NCI-H2107 treated with DMSO at 0.1 percent for 48 hours (cell line): ENCODE data around the gene C1orf50.

Source experiments
- DNase-seq: peaks from one replicate; lab custom pipeline; 2025; ENCODE audit not compliant: unreplicated experiment; lab: John Stamatoyannopoulos, UW

C1orf50 gene

DNA sequence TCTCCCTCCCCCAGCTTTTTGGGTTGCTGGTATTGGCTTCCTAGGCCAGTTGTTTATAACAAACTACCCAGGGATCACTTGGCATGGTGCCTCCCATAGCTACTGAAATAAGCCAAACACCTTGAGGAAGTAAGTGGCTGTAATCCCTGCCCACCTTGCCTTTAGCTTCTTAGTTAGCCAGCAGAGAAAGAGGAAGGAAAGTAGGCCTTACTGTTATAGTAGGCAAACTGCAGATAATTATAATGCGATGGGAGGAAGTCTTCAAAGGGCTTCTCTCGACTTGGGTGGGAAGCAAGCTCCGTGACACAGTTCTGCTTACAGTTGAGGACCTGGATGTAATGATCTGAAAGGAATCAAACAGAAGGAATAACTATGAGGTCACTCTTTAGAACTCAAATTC, 8.4 kb upstream of the C1orf50 start:
- no peak for DNase-seq

DNA sequence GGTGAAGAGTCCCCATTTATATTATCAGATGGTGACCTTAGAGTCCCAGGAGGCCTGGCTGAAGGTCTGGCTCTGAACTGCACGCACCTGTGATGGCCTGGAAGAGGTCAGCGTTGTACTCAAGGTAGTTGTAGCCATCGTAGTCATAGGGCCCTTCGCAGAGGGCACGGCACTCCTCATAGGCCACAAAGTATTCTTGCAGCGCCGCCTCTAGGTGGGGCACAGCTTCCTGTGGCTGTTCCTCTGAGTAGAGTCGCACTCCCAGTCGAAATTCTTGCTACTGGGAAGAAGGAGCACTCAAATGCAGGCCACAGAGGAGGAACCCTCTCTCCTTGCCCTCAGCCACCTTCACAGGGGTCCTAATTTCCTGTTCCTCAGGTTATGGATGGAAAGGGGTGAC, 7.9 kb upstream of the C1orf50 start:
- no peak for DNase-seq

DNA sequence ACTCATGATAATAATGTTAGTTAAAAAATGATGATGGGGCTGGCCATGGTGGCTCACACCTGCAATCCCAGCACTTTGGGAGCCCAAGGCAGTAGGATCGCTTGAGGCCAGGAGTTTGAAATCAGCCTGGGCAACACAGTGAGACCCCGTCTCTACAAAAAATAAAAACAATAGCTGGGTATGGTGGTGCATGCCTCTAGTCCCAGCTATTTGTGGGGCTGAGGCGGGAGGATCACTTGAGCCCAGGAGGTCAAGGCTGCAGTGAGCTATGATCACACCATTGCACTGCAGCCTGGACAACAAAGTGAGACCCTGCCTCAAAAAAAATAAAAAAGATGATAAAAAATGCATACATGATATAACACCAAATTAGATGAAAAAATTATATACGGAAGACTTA, 5.5 kb upstream of the C1orf50 start:
- DNase-seq = no peak

DNA sequence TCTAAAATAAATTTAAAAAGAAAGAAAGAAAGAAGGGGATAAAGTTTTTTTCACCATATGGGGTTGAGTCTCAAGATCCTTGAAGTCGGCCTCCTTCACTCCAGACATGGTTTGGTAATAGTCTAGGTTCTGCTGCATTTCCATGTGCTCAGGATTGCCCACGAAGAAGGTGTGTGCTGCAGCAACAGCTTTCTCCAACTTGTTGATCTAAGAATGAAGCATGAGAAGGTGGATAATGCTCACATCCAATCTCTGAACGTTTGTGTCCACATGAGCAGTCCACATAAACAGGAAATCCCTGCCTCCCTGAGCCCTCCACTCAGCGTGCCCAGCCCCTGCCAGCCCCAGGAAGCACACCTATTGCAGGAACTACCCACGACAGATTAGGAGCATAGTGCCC, 4.8 kb upstream of the C1orf50 start:
- no peak for DNase-seq

DNA sequence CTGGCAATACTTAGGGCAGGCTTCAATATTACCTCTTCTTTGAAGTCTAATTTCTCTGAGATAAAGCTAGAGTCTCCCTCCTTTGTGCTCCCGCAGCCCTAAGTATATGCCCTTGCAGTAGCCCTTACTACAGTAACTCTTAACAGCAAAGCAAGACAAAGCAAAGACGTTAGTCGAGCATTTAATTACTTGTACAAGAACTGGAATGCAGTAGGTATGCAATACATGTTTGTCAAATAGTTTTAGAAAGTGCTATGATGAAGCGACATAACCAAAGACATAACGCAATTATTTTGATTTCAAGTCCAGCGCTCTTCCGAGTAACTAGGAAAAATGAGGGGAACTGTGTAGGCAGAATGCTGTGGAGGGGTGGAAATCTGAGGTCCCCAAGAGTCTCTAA, 1.8 kb upstream of the C1orf50 start:
- no peak for DNase-seq

DNA sequence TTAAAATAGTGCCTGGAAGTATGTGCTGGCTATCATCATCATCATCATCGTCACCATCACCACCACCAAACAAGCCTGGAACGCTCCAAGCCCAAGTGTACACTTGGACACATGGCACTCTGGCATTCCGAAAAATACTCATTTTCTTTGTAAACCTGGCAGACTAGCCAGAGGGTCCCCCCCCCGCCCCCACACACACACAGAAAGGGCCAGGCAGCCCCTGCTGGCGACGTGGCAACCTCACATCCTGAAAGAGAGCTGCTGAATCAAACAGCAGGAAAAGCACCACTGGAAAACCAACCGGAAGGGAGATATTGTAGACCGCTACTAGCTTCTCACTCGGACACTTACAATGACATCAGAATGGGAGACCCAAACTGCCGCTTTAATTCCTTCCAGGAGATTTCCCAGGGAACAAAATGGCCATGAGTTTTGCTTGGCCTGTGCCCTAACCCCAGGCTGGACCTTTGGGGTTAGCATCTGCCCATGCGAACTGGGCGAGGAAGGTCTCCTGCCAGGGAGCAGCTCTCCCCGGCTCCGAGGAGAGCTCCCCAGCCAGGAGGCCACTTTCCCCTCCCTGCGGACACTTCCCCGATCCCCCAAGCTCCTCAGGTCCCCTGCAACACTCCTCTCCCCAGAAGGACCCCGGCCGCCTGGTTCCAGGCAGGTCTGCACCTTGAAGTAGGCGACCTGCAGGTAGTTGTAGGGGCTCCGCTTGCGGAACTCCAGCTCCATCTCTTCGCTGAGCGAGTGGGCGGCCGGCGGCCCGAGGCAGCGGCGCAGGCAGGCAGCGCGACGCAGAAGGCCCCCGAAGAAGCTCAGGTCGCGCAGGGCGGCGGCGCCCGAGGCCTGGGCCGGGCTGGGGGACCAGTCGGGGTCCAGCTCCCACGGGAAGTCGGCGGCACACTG, 963 bp upstream of the C1orf50 start:
- peak; percentile 61 for DNase-seq

DNA sequence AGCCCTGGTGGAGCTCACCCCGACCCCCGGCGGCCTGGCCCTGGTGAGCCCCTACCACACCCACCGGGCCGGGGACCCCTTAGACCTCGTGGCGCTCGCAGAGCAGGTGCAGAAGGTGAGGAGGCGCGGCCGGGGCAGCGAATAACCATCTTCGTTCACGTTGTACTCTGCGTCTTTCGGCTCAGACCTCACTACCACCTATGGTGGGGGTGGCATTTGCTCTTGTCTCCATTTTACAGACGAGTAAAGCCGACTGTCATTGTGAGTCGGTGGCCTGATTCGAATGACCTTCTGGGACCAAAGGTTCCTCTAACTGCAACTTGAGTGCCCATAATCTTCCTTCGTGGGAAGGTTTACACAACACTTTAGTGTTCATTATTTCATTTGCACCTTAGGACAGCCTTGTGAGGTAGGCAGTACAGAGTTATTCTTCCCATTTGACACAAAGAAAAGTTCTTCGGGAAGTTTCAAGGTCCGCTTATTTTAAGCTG, 506 bp downstream of the C1orf50 start:
- DNase-seq = no peak

DNA sequence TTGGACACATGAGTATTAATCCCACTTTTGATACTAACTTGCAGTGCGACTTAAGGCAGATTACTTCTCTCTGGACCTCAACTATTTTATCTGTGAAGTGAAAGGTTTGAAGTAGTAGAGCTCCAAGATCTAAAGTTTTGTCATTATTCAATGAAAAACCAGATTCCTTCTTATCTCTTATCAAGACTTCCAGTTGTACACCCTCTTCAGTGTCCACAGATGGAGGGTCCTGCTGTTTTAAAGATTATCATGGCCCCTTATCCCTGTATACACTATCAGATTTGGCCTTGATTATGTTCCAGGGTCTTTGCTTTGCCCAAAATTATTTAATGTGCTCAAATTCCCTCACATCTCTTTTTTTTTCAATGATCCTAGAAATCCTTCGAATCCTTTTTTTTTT, 1.1 kb downstream of the C1orf50 start:
- DNase-seq = no peak

DNA sequence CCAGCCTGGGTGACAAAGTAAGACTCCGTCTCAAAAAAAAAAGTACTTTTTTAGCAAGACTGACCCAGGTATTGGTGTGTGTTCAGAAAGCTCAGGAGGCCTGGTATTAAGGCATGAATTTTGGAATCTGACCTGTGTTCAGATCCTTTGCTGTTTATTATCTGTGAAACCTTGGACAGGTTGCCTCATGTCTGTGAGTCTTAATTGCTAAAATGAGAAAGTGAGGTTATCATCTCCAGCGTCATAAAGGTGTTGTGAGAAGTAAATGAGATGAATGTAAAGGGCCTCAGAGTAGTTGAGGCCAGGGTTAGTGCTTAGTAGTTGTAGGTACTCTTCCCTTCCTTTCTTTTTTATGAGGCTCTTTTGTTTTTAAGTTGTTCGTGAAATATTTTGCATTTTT, 2.8 kb downstream of the C1orf50 start:
- no peak for DNase-seq

DNA sequence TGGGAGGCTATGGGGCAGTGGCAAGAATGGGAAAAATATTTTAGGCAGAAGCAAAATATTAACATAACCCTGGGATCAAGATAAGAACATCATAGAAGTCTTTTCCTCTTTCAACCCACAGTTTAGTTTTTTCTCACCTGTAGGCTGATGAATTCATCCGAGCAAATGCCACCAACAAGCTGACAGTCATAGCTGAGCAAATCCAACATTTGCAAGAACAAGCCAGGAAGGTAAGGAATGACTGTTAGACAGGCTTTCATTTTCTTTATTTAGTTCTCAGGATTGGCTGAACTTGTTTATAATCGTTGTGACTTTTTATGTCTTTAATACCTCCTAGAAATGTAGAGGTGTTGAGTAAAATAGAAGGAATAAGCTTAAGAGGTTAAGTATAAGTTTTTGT, 6.4 kb downstream of the C1orf50 start:
- no peak for DNase-seq

DNA sequence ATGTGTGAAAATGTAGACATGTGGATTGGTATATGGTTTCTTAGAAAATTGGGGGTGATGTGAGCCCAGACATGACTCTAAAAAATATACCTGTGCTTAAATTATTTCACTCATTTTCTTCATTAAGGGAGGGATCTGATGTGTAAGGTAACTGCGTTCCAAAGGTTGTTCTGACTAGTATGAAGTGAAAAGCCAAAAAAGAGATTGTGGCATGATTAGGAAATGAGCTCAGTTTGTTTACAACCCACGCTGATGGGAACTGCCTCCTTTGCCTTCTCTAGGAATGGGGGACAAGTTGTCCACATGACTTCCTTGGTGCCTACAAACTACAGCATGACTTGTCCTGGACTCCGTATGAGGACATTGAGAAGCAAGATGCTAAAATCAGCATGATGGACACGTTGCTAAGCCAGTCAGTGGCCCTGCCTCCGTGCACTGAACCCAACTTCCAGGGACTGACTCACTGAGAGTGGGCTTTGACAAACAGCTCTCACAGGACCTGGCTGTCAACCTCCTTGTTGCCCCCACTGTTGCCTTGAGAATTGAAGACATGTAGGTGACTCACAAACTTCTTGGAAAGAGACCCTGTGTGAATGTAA, 8.0 kb downstream of the C1orf50 start:
- DNase-seq = no peak

DNA sequence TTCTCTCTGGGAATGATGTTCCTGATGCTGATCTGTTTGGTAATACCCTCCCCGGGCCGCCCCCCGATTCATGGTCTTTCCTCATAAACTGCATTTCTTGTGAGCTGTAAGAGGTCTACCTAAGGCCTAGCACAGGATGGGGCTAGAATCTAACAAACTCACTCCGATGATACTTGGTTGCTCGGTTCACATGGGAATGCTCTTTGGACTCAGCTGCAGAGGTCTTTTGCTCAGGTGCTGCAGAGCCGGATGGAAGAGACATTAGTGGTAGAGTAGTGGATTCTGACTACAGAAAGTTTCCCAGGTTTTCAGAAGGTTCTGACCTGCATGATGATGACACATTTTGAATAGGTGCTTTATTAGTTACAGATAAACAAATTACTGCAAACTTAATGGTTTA, 9.5 kb downstream of the C1orf50 start:
- no peak for DNase-seq

DNA sequence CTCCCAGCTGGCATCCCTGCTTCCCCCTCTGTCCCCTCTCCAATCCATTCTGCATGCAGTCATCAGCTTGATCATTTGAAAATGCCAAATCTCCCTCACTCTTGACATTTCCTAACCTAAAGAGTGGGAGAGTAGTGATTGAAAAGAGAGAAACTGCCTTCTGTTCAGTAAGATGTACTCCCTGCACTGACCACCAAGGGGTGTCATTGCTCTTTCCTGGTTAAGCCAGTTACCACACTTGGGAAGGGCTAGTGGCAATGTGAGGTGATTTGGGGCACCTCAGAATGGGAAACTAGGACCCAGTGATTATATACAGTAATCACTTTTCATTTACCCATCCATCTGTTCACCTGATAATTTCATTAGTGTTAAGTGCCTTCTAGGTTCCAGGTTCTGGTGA, 10.8 kb downstream of the C1orf50 start:
- DNase-seq = peak; percentile 2

DNA sequence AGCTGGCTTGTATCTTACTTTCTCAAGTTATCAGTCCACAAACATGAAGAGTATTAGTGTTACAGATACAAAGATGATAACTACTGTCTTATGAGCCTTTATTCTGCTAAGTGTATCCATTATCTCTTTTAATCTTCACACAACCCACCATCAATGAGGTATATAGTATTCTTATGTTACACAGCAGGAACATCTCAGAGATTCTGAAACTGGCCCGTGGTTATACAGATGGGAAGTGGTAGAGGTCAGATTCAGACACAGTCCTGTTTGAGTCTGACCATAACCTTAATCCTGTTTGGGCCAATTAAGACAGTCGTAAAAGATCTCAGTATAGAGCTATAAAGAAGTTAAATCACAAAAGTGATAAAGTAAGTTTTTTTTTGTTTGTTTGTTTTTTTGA, 12.7 kb downstream of the C1orf50 start:
- DNase-seq = no peak

DNA sequence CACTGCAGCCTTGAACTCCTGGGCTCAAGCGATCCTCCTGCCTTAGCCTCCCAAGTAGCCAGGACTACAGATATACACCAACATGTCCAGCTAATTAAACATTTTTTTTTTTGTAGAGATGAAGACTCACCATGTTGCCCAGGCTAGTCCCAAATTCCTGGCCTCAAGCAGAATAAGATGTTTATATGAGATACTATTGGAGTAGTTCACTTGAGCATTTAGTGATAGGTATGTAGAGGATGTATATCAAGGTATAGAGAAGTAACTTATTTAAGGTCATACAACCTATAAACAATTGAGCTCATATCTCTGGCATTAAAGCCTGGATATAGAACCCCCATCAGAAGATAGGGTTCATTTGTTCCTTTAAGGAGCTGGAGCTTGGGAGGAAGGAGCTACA, 13.1 kb downstream of the C1orf50 start:
- no peak for DNase-seq

DNA sequence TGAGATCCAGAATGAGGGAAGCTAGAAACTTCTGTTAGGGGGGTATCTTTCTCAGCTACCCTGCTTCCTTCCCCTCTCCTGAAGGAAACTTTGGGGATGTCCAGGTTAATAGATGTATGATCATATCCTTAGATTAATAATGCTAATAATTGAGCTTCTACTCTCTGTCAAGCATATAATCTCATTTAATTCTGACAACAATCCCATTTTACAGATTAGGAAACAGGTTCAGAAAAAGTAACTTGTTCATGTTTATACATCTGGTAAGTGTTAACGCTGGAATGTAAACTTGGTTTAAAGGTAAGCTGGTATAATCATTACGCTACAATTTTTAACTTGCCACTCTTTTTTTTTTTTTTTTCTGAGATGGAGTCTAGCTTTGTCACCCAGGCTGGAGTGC, 16.0 kb downstream of the C1orf50 start:
- DNase-seq = no peak

DNA sequence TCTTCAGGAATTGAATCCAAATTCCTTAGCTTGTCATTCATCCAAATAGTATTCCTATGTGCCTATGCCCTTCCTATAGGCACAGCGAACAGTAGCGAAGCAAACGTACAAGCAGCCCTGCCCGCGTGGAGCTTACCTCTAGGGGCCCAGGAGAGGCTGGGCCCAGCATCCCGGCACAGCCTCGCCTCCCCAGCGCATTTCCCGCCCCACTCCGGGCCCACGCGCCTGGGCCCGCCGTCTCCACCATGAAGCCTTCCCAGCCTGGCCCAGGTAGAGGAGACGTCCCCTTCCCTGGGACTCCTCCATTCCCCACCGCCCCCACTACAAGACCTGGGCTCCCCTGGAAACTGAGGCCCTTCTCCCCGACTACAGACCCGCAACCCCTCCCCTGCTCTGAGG, 17.5 kb downstream of the C1orf50 start:
- no peak for DNase-seq

DNA sequence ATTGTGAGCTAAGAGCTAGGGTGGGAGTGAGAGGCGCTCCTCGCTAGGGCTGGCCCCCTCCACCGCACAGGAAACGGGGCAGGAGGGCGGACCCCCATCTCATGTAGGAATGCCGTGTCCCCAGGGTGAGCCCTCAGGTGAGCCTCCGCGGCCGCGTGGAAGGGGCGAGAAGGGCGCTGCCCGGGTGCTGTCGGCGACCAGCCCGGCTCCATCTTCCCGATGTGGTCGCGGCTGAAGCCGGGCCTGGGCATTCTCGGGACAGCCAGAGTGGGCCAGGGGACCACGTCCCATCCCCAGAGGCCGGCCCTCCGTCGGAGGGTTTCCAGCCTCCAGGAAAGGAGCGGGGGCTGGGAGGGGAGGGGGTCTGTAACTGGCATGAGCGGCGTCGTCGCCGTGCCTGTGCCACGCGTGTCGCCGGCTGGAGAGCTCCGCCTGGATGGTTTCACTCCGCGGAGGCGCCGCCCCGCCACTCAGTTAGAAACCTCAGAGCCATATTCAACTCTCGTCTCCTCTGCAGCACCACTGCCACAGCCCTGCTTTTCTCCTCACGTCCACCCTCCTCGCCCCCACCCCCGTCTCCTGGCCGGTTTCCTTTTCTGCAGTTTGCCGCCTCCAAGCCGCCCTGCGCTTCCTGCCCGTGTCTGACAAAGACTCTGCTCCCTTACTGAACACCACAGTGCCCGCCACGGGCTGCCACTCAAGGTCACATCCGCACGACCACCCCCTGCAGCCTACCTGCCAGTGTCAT, 18.1 kb downstream of the C1orf50 start, which contains the start of gene TMEM269:
Gene TMEM269 (plus strand): TSS at position 46 of the 748 bp plus-strand sequence. CDS start 4,903 bp downstream, outside the sequence.
- no peak for DNase-seq

DNA sequence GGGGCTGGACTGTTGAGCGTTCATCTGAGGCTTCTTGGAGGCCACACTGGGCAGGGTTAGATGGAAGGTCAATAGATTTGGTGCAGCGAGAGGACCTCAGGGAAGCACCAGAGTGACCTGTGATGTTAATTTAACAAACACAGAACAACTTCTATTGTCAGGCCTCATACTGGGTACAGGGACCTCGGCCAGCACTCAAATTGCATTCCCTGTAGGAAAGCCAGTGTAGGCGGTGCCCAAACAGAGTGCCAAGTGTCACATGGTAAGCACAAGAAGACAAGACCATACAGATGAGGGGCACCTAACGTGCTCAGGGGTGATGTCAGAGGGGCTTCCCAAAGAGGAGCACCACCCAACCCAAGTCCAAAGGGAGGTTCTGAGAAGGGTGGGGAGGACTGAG, 19.0 kb downstream of the C1orf50 start:
- no peak for DNase-seq

DNA sequence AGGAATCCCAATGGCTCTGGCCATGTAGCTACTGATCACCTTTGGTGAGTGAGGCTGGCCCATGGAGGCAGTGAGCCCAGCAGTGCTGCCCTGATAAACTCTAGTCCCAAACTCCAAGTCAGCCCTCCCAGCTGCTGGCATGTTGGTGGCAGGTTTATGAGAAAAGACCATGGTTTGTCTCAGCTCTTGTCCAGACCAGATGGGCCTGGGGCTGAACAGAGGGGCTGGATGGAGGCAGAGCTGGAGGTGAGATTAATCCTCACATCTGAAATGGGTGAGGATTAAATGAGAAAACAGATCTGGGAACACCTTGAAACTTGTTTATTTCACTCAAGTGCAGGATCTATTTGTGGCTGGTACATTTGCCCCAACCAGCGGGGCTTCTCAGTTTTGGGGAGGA, 21.0 kb downstream of the C1orf50 start:
- DNase-seq = no peak

DNA sequence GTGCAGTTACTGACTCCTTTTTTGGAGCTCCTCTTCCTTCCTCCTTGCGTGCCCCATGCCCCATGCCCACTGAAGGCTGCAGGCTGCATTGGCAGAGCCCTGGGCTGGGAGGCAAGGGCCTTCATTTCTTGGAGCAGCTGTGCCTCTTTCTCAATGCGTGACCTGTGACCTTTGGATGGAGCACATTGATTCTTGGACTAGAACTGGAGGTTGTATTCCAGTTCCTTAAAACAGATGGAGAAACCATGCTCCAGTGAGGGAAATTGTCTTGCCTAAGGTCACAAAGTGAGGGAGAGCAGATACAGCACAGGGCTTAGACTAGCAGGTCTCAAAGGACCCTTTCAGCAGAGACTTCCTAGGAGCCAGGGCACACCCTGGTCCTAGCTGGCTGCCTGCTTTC, 26.8 kb downstream of the C1orf50 start:
- DNase-seq = no peak

DNA sequence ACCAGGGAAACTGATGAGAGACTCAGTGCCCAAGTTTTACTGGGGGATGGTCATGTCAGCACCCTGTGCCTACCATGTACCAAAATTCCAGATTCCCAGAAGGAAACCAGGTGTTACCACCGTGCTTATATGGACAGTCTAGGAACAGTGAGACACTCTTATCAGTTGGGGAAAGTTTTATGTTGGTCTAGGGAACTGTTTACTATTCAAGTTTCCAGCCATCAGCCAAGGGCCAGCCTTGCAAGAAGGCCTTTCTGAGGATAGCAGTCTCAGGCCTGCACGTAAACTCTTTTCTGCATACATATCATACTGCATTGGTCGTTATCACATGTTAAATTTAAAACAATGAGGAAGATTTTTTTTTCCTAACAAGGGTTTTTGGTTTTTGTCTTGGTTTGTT, 30.4 kb downstream of the C1orf50 start:
- DNase-seq = no peak
